ENCODE results near the gene YIPF4. TPM values are rescaled to one million over a fixed set of nuclear protein-coding genes. Genes with fewer than 3 reads are reported as not detected.
"Not testable (repeated sequence)": the region's sequence is repeated elsewhere in the genome, so short reads cannot be mapped to it uniquely, and the experiment has no call there.

The YIPF4 gene
- total RNA-seq, 2 donors from 2014 or later: 19.0 to 25.0 TPM

- Histone ChIP-seq H3K36me3 (no peaks in the 10 kb centered on the region), H3K9me3 (no peaks in the 10 kb centered on the region), H3K4me3 (peak overlapping the region; percentile 99), H3K4me1 (ENCODE audit: control insufficient read depth in 1 of 2, low read depth in 2 of 2) (peaks cover 29 to 31% of the 10 kb centered on the region in 2 donors), H3K27me3 (replicated peaks; ENCODE audit: insufficient read depth) (no peaks in the 10 kb centered on the region), H3K27ac (peak overlapping the region; percentile 98)
- ATAC-seq (ENCODE audit: insufficient number of reproducible peaks, low FRiP score, low read depth) (no peak), DNase-seq (ENCODE audit: low spot score) (no peak)
- TF ChIP-seq CTCF (IDR thresholded peaks at IDR 0.05): no peak
Measured at GRCh38 chr2:32355976-32356680, 78.4 kb downstream of the YIPF4 start.

- Histone ChIP-seq H3K4me1 (ENCODE audit: control insufficient read depth in 1 of 2, low read depth in 2 of 2) (peaks cover 29 to 31% of the 10 kb centered on the region in 2 donors), H3K4me3 (peak within 1 kb of the TSS; percentile 99), H3K9me3 (no peaks in the 10 kb centered on the region), H3K36me3 (no peaks in the 10 kb centered on the region), H3K27ac (peak within 1 kb of the TSS; percentile 98), H3K27me3 (replicated peaks; ENCODE audit: insufficient read depth) (no peaks in the 10 kb centered on the region)
- DNase-seq (ENCODE audit: low spot score) (peak; percentile 90), ATAC-seq (ENCODE audit: insufficient number of reproducible peaks, low FRiP score, low read depth) (peak; percentile 93)
- TF ChIP-seq CTCF (IDR thresholded peaks at IDR 0.05): no peak
Measured at GRCh38 chr2:32356681-32357317, 79.1 kb downstream of the YIPF4 start, which contains the start of gene BIRC6. TSS of gene BIRC6 (plus strand) at chr2:32357023. CDS start at chr2:32357162, 139 bp downstream.

DNA sequence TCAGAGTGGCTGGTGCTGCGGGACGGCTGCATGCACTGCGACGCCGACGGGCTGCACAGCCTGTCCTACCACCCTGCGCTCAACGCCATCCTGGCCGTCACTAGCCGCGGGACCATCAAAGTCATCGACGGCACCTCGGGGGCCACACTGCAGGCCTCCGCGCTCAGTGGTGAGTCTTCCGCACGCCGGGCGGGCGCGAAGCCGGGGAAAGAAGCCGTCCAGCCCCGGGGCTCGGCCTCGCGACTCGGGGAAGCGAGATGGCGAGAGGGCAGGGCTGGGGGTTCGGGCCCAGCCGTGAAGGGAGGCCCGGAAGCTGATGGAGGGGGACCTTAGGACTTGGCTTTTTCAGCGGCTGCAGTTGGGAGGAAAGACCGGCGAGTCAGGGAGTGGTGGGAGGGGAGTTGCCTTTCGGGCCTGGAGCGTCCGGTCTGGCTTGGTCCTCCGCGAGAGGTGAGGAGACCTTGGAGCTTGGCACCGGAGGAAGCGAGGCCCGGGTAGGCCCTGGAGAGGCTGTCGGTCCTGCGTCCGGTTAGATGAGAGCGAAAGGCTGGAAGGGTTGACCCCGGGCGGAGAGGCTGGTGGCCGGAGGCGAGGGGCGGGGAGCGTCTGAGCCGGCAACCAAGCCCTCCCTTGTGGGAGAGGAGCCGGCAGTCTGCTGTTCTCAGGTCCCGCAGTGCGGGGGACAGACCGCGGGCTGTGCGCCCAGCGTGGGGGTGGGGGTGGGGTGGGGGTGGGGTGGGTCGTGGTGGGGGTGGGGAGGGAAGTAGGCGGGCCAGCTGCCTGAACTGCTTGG is 79.8 kb downstream of the YIPF4 start:
- no peaks in the 10 kb centered on the region for H3K36me3 ChIP-seq
- ATAC-seq (ENCODE audit: insufficient number of reproducible peaks, low FRiP score, low read depth) (no peak), DNase-seq (ENCODE audit: low spot score) (peak; percentile 6)
- peak overlapping the region; percentile 98 for H3K27ac ChIP-seq
- no peaks in the 10 kb centered on the region for H3K27me3 ChIP-seq (replicated peaks; ENCODE audit: insufficient read depth)
- peak overlapping the region; percentile 99 for H3K4me3 ChIP-seq
- no peak for TF ChIP-seq CTCF (IDR thresholded peaks at IDR 0.05)
- no peaks in the 10 kb centered on the region for H3K9me3 ChIP-seq
- peaks cover 29 to 31% of the 10 kb centered on the region in 2 donors for H3K4me1 ChIP-seq (ENCODE audit: control insufficient read depth in 1 of 2, low read depth in 2 of 2)

- no peaks in the 10 kb centered on the region for H3K27me3 ChIP-seq (replicated peaks; ENCODE audit: insufficient read depth)
- H3K27ac ChIP-seq: peak overlapping the region in 1 of 2 donors; percentile 74
- TF ChIP-seq CTCF (IDR thresholded peaks at IDR 0.05): no peak
- H3K4me3 ChIP-seq: peak overlapping the region; percentile 99
- no peak for ATAC-seq (ENCODE audit: insufficient number of reproducible peaks, low FRiP score, low read depth)
- H3K9me3 ChIP-seq: no peaks in the 10 kb centered on the region
- peaks cover 29 to 34% of the 10 kb centered on the region in 2 donors for H3K4me1 ChIP-seq (ENCODE audit: control insufficient read depth in 1 of 2, low read depth in 2 of 2)
- no peaks in the 10 kb centered on the region for H3K36me3 ChIP-seq
- DNase-seq (ENCODE audit: low spot score): no peak
Measured at GRCh38 chr2:32358111-32358482, 80.4 kb downstream of the YIPF4 start.

DNA sequence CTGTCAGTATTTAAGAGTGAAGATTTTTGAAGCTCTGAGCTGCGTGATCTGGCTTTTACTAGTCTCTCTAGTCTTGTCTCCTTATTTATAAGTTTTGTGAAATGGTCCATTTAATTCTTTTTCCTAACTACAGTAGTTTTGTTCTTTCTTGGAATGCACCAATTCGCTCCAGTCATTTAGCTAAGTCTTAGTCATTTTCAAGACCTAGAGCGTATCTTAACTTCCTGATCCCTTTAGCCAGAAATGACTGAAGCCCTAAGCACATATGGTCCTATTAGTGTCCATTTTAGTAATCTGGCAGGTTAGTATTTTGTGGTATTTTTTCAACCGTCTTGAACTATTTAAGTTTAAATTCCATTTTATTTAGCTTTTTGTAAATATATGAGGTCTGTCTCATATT is 82.7 kb downstream of the YIPF4 start:
- ATAC-seq (ENCODE audit: insufficient number of reproducible peaks, low FRiP score, low read depth) (no peak), DNase-seq (ENCODE audit: low spot score) (no peak)
- Histone ChIP-seq H3K36me3 (no peaks in the 10 kb centered on the region), H3K4me3 (no peak overlapping the region), H3K9me3 (no peaks in the 10 kb centered on the region), H3K27me3 (replicated peaks; ENCODE audit: insufficient read depth) (no peaks in the 10 kb centered on the region), H3K4me1 (ENCODE audit: control insufficient read depth in 1 of 2, low read depth in 2 of 2) (peaks cover 51 to 58% of the 10 kb centered on the region in 2 donors), H3K27ac (peak overlapping the region; percentile 20 to 32)
- no peak for TF ChIP-seq CTCF (IDR thresholded peaks at IDR 0.05)

DNA sequence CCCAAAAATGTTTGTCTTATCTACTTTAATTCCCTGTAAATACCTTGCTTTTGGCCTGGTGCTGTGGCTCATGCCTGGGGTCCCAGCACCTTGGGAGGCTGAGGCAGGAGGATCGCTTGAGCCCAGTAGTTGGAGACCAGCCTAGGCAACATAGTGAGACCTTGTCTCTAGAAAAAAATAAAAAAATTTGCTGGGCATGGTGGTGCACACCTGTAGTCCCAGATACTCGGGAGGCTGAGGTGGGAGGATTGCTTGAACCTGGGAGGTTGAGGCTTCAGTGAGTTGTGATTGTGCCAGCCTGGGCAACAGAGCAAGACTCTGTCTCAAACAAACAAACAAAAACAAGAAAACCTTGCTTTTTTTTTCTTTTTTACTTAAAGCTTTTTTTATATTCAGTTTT is 85.3 kb downstream of the YIPF4 start:
- peaks cover 61 to 65% of the 10 kb centered on the region in 2 donors for H3K4me1 ChIP-seq (ENCODE audit: control insufficient read depth in 1 of 2, low read depth in 2 of 2)
- H3K9me3 ChIP-seq; ATAC-seq (ENCODE audit: insufficient number of reproducible peaks, low FRiP score, low read depth); H3K36me3 ChIP-seq; H3K27me3 ChIP-seq (replicated peaks; ENCODE audit: insufficient read depth); DNase-seq (ENCODE audit: low spot score); H3K27ac ChIP-seq; H3K4me3 ChIP-seq: not testable (repeated sequence)

Data from thoracic aorta (tissue), 2 donors.